ENCODE results near the gene FAM219B.
"Not testable (repeated sequence)": the region's sequence is repeated elsewhere in the genome, so short reads cannot be mapped to it uniquely, and the experiment has no call there.

The FAM219B gene

DNA sequence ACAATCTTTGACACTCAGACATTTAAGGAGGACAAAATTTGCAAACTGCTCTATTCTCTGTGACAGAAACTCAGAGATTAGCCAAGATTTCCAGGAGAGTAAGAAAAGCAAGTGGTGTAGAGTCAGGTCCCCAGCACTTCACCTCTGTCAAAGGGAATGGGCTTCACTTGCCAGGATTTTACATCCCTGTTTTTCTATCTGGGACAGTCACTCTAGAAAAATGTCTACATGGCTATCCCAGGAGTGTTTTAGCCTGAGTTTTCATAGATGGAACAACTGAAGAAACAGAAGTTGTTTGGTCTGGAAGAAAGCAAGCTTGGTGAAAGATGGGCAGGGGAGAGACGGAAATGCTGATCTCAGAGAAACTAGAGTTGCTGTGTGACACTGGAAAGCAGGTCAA, 3.0 kb downstream of the FAM219B start:
- no peak for DNase-seq (ENCODE audit: low spot score)

- DNase-seq (ENCODE audit: low spot score) = no peak
Observed at GRCh38 chr15:74902295-74903075, 4.2 kb downstream of the FAM219B start.

DNA sequence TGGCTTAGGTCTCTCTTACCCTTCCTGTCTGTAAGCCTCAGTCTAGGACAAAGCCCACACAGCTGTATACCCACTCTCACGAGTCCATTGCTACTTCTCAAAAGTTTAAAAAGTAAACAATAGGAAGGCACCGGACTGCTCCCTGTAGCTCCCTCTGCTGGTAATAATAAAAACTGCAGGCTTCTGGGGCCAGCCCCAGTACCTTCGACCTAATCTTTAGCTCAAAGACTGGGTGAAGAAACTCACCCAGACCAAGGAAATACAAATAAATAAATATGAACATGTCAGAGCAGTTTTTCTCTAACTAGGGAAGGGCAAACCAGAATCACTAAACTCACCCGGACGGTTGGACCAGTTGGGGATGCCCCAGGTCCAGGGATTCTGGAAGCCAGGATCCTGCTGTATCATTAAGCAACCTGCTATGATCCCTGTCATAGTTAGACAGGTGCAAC, 5.0 kb downstream of the FAM219B start:
- peak; percentile 84 for DNase-seq (ENCODE audit: low spot score)

DNA sequence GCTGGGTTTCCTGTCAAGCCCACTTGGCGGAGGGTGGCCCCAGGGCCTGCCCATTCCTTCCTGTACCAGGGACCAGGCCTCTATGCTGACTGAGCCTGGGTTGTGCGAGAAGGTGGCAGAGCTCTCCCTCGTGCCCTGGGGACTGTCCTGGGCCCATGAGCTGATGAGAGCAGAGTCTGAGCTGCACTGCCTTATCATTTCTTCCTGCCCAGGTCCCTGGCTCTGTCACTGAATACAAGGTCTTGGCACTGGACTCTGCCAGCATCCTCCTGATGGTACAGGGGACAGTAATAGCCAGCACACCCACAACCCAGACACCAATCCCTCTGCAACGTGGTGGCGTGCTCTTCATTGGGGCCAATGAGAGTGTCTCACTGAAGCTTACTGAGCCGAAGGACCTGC, 9.3 kb downstream of the FAM219B start:
- DNase-seq (ENCODE audit: low spot score) = no peak

- DNase-seq (ENCODE audit: low spot score) = no peak
Observed at GRCh38 chr15:74896316-74896715, 10.3 kb downstream of the FAM219B start.

GRCh38 chr15:74895830-74896229, 10.8 kb downstream of the FAM219B start:
- DNase-seq (ENCODE audit: low spot score) = no peak

DNA sequence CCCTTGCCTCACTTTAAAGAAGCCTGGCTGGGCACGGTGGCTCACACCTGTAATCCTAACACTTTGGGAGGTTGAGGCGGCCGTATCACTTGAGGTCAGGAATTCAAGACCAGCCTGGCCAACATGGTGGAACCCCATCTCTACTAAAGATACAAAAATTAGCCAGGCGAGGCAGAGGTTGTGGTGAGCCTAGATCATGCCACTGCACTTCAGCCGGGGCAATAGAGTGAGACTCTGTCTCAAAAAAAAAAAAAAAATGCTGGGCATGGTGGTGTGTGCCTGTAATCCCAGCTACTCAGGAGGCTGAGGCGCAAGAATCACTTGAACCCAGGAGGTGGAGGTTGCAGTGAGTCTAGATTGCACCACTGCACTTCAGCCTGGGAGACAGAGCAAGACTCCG, 12.3 kb downstream of the FAM219B start:
- DNase-seq (ENCODE audit: low spot score) = not testable (repeated sequence)

GRCh38 chr15:74893627-74894026, 13.0 kb downstream of the FAM219B start:
- DNase-seq (ENCODE audit: low spot score) = peak; percentile 80

- DNase-seq (ENCODE audit: low spot score) = no peak
Observed at GRCh38 chr15:74892931-74893330, 13.7 kb downstream of the FAM219B start.

- no peak for DNase-seq (ENCODE audit: low spot score)
Observed at GRCh38 chr15:74892313-74892712, 14.3 kb downstream of the FAM219B start.

DNA sequence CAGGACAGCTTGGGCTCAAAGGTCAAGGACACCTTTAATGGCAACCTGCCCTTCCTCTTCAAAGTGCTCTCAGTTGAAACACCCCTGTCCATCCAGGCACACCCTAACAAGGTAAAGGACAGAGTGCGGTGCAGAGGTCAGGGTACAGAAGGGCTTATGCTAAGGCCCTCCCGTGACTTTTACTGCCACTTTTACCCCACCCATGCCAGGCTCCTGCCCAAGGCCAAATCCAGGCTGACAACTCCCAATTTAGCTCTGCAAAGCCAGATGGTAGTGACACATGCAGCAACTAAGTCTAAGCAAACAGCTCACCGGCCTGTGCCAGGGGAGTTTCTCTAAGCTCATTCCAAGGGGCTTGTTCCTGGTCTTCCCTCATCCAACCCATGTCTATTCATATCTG, 15.2 kb downstream of the FAM219B start:
- no peak for DNase-seq (ENCODE audit: low spot score)

GRCh38 chr15:74890665-74890960, 16.0 kb downstream of the FAM219B start:
- no peak for DNase-seq (ENCODE audit: low spot score)

- DNase-seq (ENCODE audit: low spot score) = peak; percentile 85
Observed at GRCh38 chr15:74889883-74890664, 16.6 kb downstream of the FAM219B start, which contains the start of gene MPI. Gene MPI (plus strand): TSS chr15:74890042. CDS start chr15:74890074, 32 bp downstream.

- DNase-seq (ENCODE audit: low spot score) = no peak
Observed at GRCh38 chr15:74889390-74889882, 17.2 kb downstream of the FAM219B start.

- no peak for DNase-seq (ENCODE audit: low spot score)
Observed at GRCh38 chr15:74888716-74889115, 17.9 kb downstream of the FAM219B start.

DNA sequence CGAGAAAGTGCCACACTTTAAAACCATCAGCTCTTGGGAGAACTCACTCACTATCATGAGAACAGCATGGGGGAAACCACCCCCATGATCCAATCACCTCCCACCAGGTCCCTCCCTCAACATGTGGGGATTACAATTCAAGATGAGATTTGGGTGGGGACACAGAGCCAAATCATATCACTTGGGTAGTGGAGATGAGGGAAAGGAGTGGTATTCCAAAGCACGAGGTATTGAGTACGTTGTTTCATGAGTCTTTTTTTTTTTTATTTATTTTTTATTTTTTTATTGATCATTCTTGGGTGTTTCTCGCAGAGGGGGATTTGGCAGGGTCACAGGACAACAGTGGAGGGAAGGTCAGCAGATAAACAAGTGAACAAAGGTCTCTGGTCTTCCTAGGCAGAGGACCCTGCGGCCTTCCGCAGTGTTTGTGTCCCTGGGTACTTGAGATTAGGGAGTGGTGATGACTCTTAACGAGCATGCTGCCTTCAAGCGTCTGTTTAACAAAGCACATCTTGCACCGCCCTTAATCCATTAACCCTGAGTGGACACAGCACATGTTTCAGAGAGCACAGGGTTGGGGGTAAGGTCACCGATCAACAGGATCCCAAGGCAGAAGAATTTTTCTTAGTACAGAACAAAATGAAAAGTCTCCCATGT, 19.0 kb downstream of the FAM219B start:
- not testable (repeated sequence) for DNase-seq (ENCODE audit: low spot score)

DNA sequence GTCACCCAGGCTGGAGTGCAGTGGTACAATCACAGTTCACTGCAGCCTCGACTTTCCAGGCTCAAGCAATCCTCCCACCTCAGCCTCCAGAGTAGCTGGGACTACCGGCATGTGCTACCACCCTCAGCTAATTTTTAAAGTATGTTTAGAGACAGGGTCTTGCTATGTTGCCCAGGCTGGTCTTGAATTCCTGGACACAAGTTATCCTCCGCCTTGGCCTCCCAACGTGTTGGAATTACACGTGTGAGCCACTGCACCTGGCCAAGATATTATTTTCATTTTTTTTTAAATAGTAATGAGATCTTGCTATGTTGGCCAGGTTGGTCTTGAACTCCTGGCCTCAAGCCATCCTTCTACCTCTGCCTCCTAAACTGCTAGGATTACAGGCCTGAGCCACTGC, 21.2 kb downstream of the FAM219B start:
- no peak for DNase-seq (ENCODE audit: low spot score)

GRCh38 chr15:74884428-74885223, 22.0 kb downstream of the FAM219B start:
- DNase-seq (ENCODE audit: low spot score) = no peak

DNA sequence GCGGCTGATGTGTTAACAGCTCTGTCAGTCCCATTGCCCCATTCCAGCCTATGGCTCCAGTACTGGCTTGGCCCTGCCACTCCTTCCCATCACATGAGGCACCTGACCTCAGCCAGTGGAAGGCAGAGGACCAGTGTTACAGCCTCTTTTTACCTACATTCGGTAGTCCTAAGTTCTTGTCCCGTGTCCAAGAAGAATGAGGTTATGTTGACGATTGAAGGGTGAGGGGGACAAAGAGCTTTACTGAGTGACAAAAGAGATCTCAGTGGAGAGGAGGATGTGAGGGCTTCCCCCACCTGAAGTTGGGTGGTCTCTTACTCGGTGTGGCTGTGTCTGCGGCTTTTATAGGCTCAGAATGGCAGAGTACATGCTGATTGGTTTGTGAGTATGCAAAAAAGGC, 24.1 kb downstream of the FAM219B start:
- DNase-seq (ENCODE audit: low spot score) = no peak

DNA sequence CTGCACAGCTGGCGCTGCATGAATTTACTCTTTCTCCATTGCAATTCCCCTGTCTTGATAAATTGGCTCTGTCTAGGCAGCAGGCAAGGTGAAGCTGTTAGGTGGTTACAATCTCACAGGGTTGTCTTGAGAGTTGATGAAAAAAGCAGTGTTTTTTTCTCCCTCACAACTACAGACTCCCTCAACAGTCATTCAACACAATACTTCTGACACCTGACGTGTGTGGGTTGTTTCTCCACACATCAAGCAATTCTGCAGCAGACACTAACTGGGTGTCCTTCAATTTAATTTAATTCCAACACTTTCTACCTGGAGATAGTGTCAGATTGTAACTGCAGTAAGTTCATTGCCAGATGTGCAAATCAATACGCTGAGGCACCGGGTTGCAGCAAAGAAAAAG, 28.4 kb downstream of the FAM219B start:
- no peak for DNase-seq (ENCODE audit: low spot score)

DNA sequence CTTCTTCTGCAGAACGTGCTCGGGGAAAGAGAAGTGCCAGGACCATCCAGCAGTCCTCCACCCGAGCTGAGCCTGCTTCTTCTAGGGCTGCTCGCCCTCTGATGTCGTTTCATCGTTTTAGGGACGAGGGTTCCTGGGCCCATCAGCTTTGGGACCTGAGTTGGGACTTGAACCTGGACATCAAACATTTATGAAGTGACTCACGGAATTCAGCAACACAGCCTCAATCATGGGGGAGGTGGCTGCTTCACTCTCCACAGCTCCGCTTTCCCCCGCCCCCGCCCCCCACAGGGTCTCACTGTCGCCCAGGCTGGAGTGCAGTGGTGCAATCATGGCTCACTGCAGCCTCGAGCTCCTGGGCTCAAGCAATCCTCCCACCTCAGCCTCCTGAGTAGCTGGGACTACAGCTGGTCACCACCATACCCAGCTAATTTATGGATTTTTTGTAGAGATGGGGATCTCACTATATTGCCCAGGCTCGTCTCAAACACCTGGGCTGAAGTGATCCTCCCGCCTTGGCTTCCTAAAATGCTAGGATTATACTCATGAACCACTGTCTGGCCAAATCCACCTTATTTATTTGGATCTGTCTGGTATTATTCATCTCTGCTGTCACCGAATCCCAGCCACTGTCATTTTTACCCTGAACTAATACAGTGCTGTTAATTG, 32.8 kb downstream of the FAM219B start:
- no peak for DNase-seq (ENCODE audit: low spot score)

All from CD4-positive, alpha-beta T cell treated with Interleukin-2 at 100 ng/mL for 4 hours (primary cell).